ACHN (cell line): ENCODE data around the gene GPR33.
"Not testable (repeated sequence)": the region's sequence is repeated elsewhere in the genome, so short reads cannot be mapped to it uniquely, and the experiment has no call there.

Source experiments
- DNase-seq: peaks from one replicate; pipeline ENCODE4 v3.0.0-alpha.2; 2015
- in situ Hi-C: cut with HindIII; loops from 2 replicates; pipeline ENCODE4 v1.10.0; 2017; ENCODE audit warnings: low sequenced_read_pairs, low pct_ligation_motif_present, low pct_unique_long_range_greater_than_20kb

The GPR33 gene

GRCh38 chr14:31466554-31466953 is 21.3 kb downstream of the GPR33 start:
- DNase-seq = no peak
- in situ Hi-C loops = no loop called here

- DNase-seq = no peak
- in situ Hi-C loops = no loop called here
Measured at GRCh38 chr14:31465111-31465510, 22.7 kb downstream of the GPR33 start.

GRCh38 chr14:31462450-31462849 is 25.4 kb downstream of the GPR33 start:
- DNase-seq, in situ Hi-C loops: not testable (repeated sequence)

- DNase-seq = no peak
- in situ Hi-C loops = no loop called here
Measured at GRCh38 chr14:31461545-31461944, 26.3 kb downstream of the GPR33 start.

- no peak for DNase-seq
- in situ Hi-C loops = no loop called here
Measured at GRCh38 chr14:31457665-31458659, 29.9 kb downstream of the GPR33 start.

GRCh38 chr14:31456841-31457664 is 30.8 kb downstream of the GPR33 start, which contains the start of gene DTD2:
DTD2 (minus strand) TSS chr14:31457506; CDS start chr14:31457393, 113 bp downstream.
- in situ Hi-C loops = no loop called here
- peak; percentile 94 for DNase-seq

- peak; percentile 35 for DNase-seq
- in situ Hi-C loops = no loop called here
Measured at GRCh38 chr14:31449971-31450610, 37.7 kb downstream of the GPR33 start.

GRCh38 chr14:31449136-31449535 is 38.7 kb downstream of the GPR33 start:
- DNase-seq = no peak
- in situ Hi-C loops = no loop called here

GRCh38 chr14:31445703-31446102 is 42.1 kb downstream of the GPR33 start:
- DNase-seq = no peak
- in situ Hi-C loops = no loop called here

- in situ Hi-C loops = no loop called here
- no peak for DNase-seq
Measured at GRCh38 chr14:31442284-31442683, 45.6 kb downstream of the GPR33 start.

GRCh38 chr14:31441273-31442111 is 46.3 kb downstream of the GPR33 start:
- DNase-seq = no peak
- in situ Hi-C loops = no loop called here

- DNase-seq = no peak
- in situ Hi-C loops = no loop called here
Measured at GRCh38 chr14:31440280-31440679, 47.6 kb downstream of the GPR33 start.

- DNase-seq = no peak
- in situ Hi-C loops = no loop called here
Measured at GRCh38 chr14:31439561-31439960, 48.3 kb downstream of the GPR33 start.

- in situ Hi-C loops, DNase-seq: not testable (repeated sequence)
Measured at GRCh38 chr14:31437045-31437691, 50.7 kb downstream of the GPR33 start.

GRCh38 chr14:31435276-31435675 is 52.6 kb downstream of the GPR33 start:
- DNase-seq = no peak
- in situ Hi-C loops = no loop called here
